Cardiac muscle cell (in vitro differentiated cells and primary cell): ENCODE results near the gene IL6. TPM values are rescaled to one million over a fixed set of nuclear protein-coding genes. Genes with fewer than 3 reads are reported as not detected.

Experiments
- DNase-seq, 2 donors: peaks; one replicate each; pipeline versions ENCODE4 v3.0.0 to v3.0.0-alpha.2; 2010 to 2017; ENCODE audit warnings: low read depth in 1 of 2, low spot score in 1 of 2
- H3K27ac ChIP-seq: fragments of 200-600 bp; sonication (generic); 2 replicates; pipeline ENCODE4 v1.5.1; 2016
- H3K27me3 ChIP-seq: fragments of 200-600 bp; sonication (generic); 2 replicates; pipeline ENCODE4 v1.6.0; 2016; ENCODE audit warnings: control low read depth
- H3K36me3 ChIP-seq: fragments of 200-600 bp; sonication (generic); 2 replicates; pipeline ENCODE4 v1.5.1; 2016; ENCODE audit warnings: control low read depth
- H3K4me1 ChIP-seq: fragments of 200-600 bp; sonication (generic); 2 replicates; pipeline ENCODE4 v1.8.1; 2017; ENCODE audit warnings: low read depth, mild to moderate bottlenecking, mixed run types
- H3K4me3 ChIP-seq: fragments of 200-600 bp; sonication (generic); 2 replicates; pipeline ENCODE4 v1.5.1; 2016; ENCODE audit warnings: mild to moderate bottlenecking
- H3K9me3 ChIP-seq: fragments of 200-600 bp; sonication (generic); 2 replicates; pipeline ENCODE4 v1.5.1; 2017; ENCODE audit warnings: low read depth, mild to moderate bottlenecking, control low read depth
- CTCF ChIP-seq: IDR thresholded peaks from 2 replicates; pipeline ENCODE4 v1.5.1; 2012; ENCODE audit warnings: low read depth, mild to moderate bottlenecking, low read length
- polyA plus RNA-seq: library from polyadenylated mRNA; unstranded; fragments of >200 nt; fragmentation: Nextera tagmentation; extraction: Ambion mirVana; gene quantifications from 2 replicates; pipeline ENCODE4 v1.2.1, GENCODE V29; 2016
- total RNA-seq: library from RNA; depleted of rRNA; stranded (reverse); fragments of >200 nt; gene quantifications from 2 replicates; pipeline ENCODE4 v1.2.3, GENCODE V29; 2016

Gene IL6
- total and polyA plus RNA-seq, 2 experiments from 2014 or later = not detected

- H3K36me3 ChIP-seq = no peaks in the 10 kb centered on the region
- no peak overlapping the region for H3K4me3 ChIP-seq
- H3K9me3 ChIP-seq = no peaks in the 10 kb centered on the region
- no peaks in the 10 kb centered on the region for H3K27me3 ChIP-seq
- no peak overlapping the region for H3K27ac ChIP-seq
- H3K4me1 ChIP-seq = peaks cover 5% of the 10 kb centered on the region
- no peak for TF ChIP-seq CTCF
- no peak for DNase-seq
These were observed 17.1 kb upstream of the IL6 start for GRCh38 chr7:22709857-22710256.

- Histone ChIP-seq H3K27ac (no peak overlapping the region), H3K36me3 (no peaks in the 10 kb centered on the region), H3K4me3 (no peak overlapping the region), H3K27me3 (no peaks in the 10 kb centered on the region), H3K4me1 (peaks cover 5% of the 10 kb centered on the region), H3K9me3 (no peaks in the 10 kb centered on the region)
- no peak for DNase-seq
- no peak for TF ChIP-seq CTCF
These were observed 14.0 kb upstream of the IL6 start for GRCh38 chr7:22712999-22713398.

GRCh38 chr7:22713463-22713862 lies 13.5 kb upstream of the IL6 start:
- TF ChIP-seq CTCF = no peak
- Histone ChIP-seq H3K27me3 (no peaks in the 10 kb centered on the region), H3K27ac (no peak overlapping the region), H3K4me1 (peaks cover 5% of the 10 kb centered on the region), H3K36me3 (no peaks in the 10 kb centered on the region), H3K9me3 (no peaks in the 10 kb centered on the region), H3K4me3 (no peak overlapping the region)
- DNase-seq = no peak

GRCh38 chr7:22715969-22716368 lies 11.0 kb upstream of the IL6 start:
- H3K36me3 ChIP-seq = no peaks in the 10 kb centered on the region
- H3K27me3 ChIP-seq = no peaks in the 10 kb centered on the region
- H3K4me1 ChIP-seq = no peaks in the 10 kb centered on the region
- no peaks in the 10 kb centered on the region for H3K9me3 ChIP-seq
- no peak for DNase-seq
- H3K4me3 ChIP-seq = no peak overlapping the region
- TF ChIP-seq CTCF = no peak
- H3K27ac ChIP-seq = no peak overlapping the region

- H3K4me3 ChIP-seq = no peak overlapping the region
- no peak for DNase-seq
- TF ChIP-seq CTCF = no peak
- no peaks in the 10 kb centered on the region for H3K9me3 ChIP-seq
- H3K27me3 ChIP-seq = no peaks in the 10 kb centered on the region
- H3K4me1 ChIP-seq = no peaks in the 10 kb centered on the region
- H3K36me3 ChIP-seq = no peaks in the 10 kb centered on the region
- H3K27ac ChIP-seq = no peak overlapping the region
These were observed 9.2 kb upstream of the IL6 start for GRCh38 chr7:22717760-22718159.

- H3K36me3 ChIP-seq = no peaks in the 10 kb centered on the region
- no peaks in the 10 kb centered on the region for H3K27me3 ChIP-seq
- no peak for TF ChIP-seq CTCF
- H3K4me3 ChIP-seq = no peak overlapping the region
- H3K27ac ChIP-seq = no peak overlapping the region
- DNase-seq = peak in 1 of 2 donors; percentile 86
- no peaks in the 10 kb centered on the region for H3K9me3 ChIP-seq
- no peaks in the 10 kb centered on the region for H3K4me1 ChIP-seq
These were observed 8.7 kb upstream of the IL6 start for GRCh38 chr7:22718200-22718711.
